Measurements from ENCODE around the gene GNAL.
A peak's percentile ranks its signal among the peaks of the same experiment; 100 is the strongest.
"Not testable (repeated sequence)": the region's sequence is repeated elsewhere in the genome, so short reads cannot be mapped to it uniquely, and the experiment has no call there.

Gene GNAL

DNA sequence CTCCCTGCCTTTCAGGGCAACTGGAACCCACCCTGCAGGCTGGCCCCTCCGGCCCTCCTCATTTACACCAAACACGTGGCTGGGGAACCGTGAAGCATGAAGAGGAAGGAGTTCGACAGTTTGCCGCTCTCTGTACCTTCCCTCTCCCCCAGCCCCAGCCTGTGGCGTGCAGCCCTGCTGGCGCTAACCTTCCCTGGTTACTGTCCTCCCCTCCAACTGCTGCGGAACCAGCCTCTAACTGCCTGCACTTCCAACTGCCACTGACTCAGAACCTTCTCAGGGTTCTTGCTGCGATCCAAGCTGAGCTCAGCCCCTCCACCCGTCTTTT lies 19.2 kb upstream of the GNAL start:
- no peak for DNase-seq

- DNase-seq: no peak
Measured at GRCh38 chr18:11671156-11671555, 17.9 kb upstream of the GNAL start.

DNA sequence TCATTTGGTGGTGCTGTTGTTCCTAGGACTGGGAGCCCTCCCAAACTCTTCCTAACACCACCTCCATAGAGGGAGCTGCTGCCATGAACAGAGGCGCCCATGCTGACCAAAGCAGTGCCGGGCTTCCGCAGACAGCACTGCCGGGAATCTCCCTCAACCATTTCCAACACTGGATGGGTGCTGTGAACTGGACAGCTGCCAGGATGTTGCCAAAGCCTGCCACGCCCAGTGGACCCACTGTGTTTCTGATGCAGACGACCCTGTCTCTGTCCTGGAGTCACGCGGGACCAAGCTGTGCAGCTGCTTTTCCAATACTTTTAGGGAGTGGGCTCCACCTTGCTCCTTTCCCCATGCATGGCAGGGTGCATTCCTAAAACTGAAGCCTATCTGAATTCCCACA lies 16.9 kb upstream of the GNAL start:
- no peak for DNase-seq

- no peak for DNase-seq
Measured at GRCh38 chr18:11672846-11673454, 16.1 kb upstream of the GNAL start.

DNA sequence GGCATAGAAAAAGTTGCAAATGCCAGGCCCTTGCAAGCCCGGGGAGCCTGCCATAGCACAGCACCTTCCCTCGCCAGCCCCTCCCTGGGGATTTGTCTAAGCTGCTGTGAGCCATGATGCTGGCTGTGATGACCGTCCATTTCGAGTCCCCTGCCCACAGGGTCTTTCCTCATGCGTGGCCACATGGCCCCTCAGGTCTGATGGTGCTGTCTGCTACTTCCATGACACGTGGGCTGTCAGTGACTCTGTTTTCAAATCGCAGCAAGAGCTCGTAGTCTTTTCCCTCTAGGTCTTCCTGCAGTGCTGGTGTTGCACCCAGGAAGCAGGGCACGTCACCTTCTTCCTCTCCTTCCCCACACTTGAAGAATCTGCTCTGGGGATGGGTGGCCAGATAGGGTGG lies 15.5 kb upstream of the GNAL start:
- DNase-seq: no peak

- DNase-seq: no peak
Measured at GRCh38 chr18:11674119-11674518, 14.9 kb upstream of the GNAL start.

DNA sequence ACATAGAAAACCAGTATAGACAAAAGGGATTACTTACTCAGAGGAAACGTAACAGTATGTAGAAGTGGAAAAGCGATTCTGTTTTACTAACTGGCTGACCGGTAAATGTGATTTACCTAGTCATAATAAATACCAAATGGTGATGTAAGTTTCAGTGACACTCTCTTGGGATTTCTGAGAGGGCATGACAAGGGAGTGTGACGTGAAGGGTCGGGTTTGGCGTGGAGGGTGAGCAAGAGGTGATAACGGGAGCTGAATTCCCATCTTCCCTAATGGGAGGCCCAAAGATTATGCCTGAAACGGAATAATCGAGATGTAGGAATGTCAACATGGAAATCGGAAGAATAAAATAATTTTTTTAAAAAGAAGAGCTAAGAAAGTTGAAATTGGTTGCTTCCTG lies 12.7 kb upstream of the GNAL start:
- DNase-seq: no peak

- no peak for DNase-seq
Measured at GRCh38 chr18:11676867-11677266, 12.2 kb upstream of the GNAL start.

DNA sequence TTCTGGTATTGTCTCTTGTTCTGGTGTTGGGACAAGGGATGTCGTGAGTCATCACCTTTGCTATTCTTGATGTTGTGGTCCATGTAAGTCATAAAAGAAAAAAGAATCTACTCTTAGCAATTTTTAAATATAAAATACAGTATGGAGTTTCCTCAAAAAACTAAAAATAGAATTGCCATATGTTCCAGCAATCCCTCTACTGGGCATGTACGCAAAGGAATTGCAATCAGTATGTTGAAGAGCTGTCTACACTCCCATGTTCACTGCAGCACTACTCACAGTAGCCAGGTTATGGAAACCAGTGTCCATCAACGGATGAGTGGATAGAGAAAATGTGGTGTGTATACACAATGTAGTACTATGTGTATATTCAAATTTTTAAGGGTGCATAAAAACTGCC lies 10.9 kb upstream of the GNAL start:
- DNase-seq: no peak

DNA sequence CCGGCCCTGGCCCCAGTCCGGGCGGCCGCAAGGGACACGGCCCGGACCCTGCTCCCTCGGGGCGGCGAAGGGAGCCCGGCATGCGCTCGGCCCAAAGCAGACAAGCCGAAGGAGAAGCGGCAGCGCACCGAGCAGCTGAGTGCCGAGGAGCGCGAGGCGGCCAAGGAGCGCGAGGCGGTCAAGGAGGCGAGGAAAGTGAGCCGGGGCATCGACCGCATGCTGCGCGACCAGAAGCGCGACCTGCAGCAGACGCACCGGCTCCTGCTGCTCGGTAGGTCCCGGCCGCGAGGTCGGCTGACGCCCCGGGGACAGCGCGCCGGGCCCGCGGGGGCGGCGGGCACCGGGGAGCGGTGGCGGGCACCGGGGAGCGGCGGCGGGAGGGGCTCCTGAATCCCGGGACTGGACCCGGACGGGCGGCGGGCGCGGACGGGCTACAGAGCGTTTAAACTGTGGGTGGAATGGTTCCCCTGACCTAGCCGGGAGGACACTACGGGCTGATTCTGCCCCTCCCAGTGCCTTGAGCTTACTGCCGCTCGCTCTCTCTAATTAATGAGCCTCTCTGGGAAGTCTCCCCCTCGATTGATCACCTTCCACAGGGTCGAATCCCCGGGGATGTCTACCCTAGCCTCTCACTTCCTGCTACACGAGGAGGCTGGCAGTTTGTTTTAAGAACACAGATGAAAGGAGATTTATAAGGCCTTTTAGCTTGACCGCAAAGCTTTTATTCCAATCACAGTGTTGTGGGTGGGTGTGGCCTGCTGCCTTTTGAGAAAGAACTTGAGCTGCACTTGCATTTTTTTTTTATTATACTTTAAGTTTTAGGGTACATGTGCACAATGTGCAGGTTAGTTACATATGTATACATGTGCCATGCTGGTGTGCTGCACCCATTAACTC lies 853 bp downstream of the GNAL start:
- DNase-seq: peak; percentile 46

DNA sequence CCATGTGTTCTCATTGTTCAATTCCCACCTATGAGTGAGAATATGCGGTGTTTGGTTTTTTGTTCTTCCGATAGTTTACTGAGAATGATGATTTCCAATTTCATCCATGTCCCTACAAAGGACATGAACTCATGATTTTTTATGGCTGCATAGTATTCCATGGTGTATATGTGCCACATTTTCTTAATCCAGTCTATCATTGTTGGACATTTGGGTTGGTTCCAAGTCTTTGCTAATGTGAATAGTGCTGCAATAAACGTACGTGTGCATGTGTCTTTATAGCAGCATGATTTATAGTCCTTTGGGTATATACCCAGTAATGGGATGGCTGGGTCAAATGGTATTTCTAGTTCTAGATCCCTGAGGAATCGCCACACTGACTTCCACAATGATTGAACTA lies 1.6 kb downstream of the GNAL start:
- DNase-seq: not testable (repeated sequence)

DNA sequence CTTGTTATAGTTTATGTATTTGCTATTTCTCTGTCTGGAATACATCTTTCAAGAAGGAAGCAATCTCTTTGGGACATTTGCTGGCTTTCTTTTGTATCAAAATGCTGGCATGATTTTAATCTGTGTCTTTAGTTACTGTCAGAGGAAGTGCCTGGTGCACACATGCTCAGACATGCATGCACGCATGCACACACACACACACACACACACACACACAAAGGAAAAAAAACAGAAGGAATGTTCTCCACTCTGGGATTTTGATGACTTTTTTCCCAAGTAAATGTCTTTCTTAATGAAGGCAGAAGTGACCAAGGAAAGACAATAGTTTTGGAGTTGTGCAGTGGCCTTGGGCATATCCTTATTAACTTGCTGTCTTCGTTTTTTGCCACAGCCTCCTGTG lies 6.7 kb downstream of the GNAL start:
- no peak for DNase-seq

DNA sequence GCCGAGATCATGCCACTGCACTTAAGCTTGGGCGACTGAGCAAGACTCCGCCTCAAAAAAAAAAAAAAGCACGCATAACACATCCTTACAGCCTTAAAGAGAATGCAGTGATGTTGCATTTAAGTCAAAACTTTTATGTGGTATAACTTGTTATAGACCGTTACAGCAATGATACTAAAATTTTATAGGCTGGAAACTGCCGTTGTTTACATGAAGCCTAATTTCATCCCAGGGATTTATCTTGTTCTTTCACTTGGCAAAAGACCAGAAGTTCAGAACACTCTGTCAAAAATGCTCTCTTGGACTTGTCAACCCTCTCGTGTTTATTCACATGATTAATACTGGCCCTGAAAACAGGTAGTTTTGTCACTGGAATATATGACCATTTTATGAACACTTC lies 7.4 kb downstream of the GNAL start:
- no peak for DNase-seq

DNA sequence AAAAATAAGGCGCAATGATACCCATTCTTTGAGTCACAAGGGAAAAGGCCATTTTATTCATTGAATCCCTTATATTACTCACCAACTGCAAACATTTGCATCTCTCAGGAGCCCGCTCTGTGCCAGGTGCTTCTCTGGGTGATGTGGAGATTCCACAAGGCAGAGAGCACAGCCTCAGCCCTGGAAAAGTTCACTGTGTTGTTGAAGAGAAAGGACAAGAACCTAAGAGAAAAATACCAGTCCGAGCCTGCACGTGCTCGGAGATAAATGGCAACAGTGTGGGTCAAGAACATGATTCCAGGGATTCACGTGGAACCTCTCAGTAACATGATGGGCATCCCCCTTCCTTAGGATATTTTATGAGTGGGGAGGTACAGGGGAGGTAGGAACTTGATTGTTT lies 11.8 kb downstream of the GNAL start:
- no peak for DNase-seq

DNA sequence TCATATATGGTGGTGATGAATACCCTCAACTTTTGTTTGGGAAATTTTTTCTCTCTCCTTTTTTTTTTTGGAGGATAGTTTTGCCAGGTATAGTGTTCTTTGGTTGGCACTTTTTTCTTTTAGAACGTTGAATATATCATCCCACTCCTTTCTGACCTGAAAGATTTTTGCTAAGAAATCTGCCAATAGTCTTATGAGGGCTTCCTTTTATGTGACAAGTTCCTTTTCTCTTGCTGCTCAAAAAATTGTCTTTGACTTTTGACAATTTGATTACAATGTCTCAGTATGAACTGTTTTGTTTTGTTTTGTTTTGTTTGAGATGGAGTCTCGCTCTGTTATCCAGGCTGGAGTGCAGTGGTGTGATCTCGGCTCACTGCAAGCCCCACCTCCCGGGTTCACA lies 21.5 kb downstream of the GNAL start:
- no peak for DNase-seq

GRCh38 chr18:11713756-11714155 lies 24.7 kb downstream of the GNAL start:
- no peak for DNase-seq

DNA sequence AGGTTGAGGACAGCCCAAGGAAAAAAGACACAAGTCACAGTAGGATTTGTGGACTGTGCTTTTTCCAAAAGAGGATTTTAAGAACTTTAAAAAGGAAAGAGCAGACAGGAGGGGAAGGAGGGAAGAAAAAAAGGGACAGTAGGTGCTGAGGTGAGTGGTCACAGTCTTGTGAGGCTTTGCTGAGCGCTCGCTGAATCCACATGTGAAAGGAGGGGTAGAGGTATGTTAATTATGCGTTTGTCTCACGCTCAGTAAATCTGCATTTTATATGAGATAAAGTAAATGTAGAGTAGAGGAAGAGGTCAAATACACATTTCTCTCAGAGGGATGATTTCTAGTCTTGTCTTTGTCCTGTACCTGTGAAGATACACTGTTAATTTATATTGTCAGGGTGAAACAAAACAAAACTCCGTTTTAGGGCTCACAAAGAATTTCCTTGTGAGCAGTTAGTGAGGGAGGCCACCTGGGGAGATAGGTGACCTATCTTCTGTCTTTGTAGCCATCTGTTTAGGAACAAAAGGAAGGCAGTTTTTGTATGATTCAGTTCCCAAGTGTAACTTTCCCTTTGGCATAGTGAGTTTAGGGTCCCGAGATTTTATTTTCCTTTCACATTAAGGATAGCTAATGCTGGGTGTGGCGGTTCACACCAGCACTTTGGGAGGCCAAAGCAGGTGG lies 25.3 kb downstream of the GNAL start:
- no peak for DNase-seq

GRCh38 chr18:11716767-11717315 lies 27.8 kb downstream of the GNAL start:
- DNase-seq: not testable (repeated sequence)

DNA sequence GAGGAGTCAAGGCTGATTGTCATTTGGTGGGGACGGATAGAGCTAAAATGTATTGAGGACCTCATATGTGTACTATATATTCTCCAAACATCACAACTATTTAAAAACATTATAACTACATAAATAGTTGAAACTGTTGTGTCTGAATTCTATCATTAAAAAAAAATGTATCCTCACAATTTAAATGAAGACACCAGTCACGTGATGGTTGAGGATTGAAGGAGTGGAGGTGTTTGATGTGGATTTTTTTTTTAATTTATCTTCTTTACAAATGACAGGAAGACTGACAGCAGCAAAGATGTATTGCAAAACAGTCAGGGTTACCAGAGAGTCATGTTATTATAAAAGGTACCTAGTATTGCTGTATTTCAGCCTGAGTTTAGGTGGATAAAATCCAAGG lies 30.0 kb downstream of the GNAL start:
- DNase-seq: no peak

DNA sequence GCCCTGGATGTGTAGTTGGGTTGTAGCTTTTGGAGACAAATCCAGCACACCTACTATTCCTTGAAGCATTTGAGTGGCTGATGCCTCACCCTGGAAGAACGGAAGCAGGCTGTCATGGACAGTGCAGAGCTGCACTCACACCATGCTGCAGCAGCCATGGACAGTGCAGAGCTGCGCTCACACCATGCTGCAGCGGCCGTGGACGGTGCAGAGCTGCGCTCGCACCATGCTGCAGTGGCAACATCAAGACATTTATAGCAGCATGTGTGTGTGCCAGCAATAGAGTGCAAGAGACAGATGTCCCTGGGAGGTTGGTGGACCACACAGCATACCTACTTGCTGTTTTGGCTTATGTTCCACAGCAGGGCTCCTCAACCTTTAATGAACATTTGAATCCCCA lies 30.6 kb downstream of the GNAL start:
- DNase-seq: no peak

GRCh38 chr18:11721720-11722119 lies 32.7 kb downstream of the GNAL start:
- no peak for DNase-seq

DNA sequence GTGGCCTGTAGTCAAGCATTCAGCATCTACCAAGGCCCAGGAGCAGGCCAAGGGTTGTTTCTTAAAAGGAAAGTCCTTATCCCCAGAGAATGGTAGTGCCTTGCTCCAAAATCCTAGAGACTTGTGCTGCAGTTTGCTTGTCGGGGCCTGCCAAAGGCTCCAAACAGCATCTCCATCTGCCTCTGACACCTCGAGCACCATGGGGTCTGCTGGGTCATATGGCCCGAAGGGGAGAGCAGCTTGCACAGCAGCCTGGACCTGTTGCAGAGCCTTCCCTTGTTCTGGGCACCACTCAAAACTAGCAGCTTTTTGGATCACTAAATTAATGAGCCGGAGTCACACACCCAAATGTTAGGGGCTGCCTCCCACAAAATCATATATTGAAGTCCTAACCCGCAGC lies 35.7 kb downstream of the GNAL start:
- no peak for DNase-seq

GRCh38 chr18:11726556-11726955 lies 37.5 kb downstream of the GNAL start:
- no peak for DNase-seq

- DNase-seq: no peak
Measured at GRCh38 chr18:11728249-11728648, 39.2 kb downstream of the GNAL start.
